IMR-90 (cell line): Measurements from ENCODE around the gene SLC46A3. TPM values are rescaled to one million over a fixed set of nuclear protein-coding genes. Genes with fewer than 3 reads are reported as not detected.

Source experiments
- ATAC-seq: fragments of 200-7000 bp; cut with Tn5 transposase; 2 replicates; pipeline ENCODE4 v1.9.1; 2020; ENCODE audit warnings: low read depth, mild to moderate bottlenecking, moderate library complexity
- BruUV-seq: library from RNA; stranded (reverse); fragments of 400-500 nt; replicated peaks from 2 replicates; lab custom pipeline; 2021; lab: Mats Ljungman, UMichigan
- CTCF ChIA-PET: fragments of 300-600 bp; formaldehyde crosslinking; extraction: SDS; loops from one replicate; lab custom pipeline; 2021; ENCODE audit warnings: antibody characterized with exemption; lab: Yijun Ruan, JAX
- POLR2A ChIA-PET: fragments of 300-600 bp; sonication (Branson Sonifier 250); formaldehyde crosslinking; loops from one replicate; lab custom pipeline; 2022; ENCODE audit warnings: antibody characterized with exemption; ENCODE audit not compliant: unreplicated experiment; lab: Charles Lee
- DNase-seq: peaks from one replicate; pipeline ENCODE4 v3.0.0; 2013
- H2AFZ ChIP-seq: replicated peaks from 2 replicates; pipeline ENCODE3; 2013; ENCODE audit warnings: low read length, mild to moderate bottlenecking; ENCODE audit not compliant: poor library complexity
- H2AK5ac ChIP-seq: 2 replicates; pipeline ENCODE4 v1.6.1; 2013; ENCODE audit warnings: low read depth, low read length, inconsistent platforms
- H2AK9ac ChIP-seq: replicated peaks from 2 replicates; pipeline ENCODE3; 2013; ENCODE audit warnings: mild to moderate bottlenecking, low read depth, low read length, moderate library complexity; ENCODE audit not compliant: poor library complexity
- H2BK120ac ChIP-seq: 2 replicates; pipeline ENCODE4 v1.6.1; 2013; ENCODE audit warnings: low read depth, low read length, inconsistent platforms
- H2BK15ac ChIP-seq: 3 replicates; pipeline ENCODE4 v1.6.1; 2013; ENCODE audit warnings: low read depth, low read length, inconsistent platforms
- H2BK20ac ChIP-seq: 2 replicates; pipeline ENCODE4 v1.6.1; 2013; ENCODE audit warnings: low read depth, mild to moderate bottlenecking, inconsistent platforms, low read length, moderate library complexity
- H2BK5ac ChIP-seq: 2 replicates; pipeline ENCODE4 v1.6.1; 2013; ENCODE audit warnings: mild to moderate bottlenecking, low read depth, low read length, inconsistent platforms; ENCODE audit not compliant: poor library complexity, severe bottlenecking
- H3K14ac ChIP-seq: replicated peaks from 2 replicates; pipeline ENCODE4 v1.6.1; 2013; ENCODE audit warnings: low read depth, low read length, inconsistent platforms
- H3K18ac ChIP-seq: 2 replicates; pipeline ENCODE4 v1.6.1; 2013; ENCODE audit warnings: low read depth, low read length, control low read depth
- H3K23ac ChIP-seq: 2 replicates; pipeline ENCODE4 v1.6.1; 2013; ENCODE audit warnings: low read depth, low read length, inconsistent platforms
- H3K27ac ChIP-seq: 2 replicates; pipeline ENCODE4 v1.5.1; 2013; ENCODE audit warnings: mild to moderate bottlenecking, control low read depth, low read length; ENCODE audit not compliant: insufficient read depth
- H3K27me3 ChIP-seq: 2 replicates; pipeline ENCODE4 v1.6.1; 2013; ENCODE audit warnings: low read length; ENCODE audit not compliant: control insufficient read depth, insufficient read depth
- H3K36me3 ChIP-seq: 2 replicates; pipeline ENCODE4 v1.6.1; 2013; ENCODE audit warnings: low read length, mixed read lengths; ENCODE audit not compliant: control insufficient read depth, insufficient read depth
- H3K4ac ChIP-seq: 2 replicates; pipeline ENCODE4 v1.6.1; 2013; ENCODE audit warnings: low read depth, low read length, inconsistent platforms
- H3K4me1 ChIP-seq: 2 replicates; pipeline ENCODE4 v1.6.1; 2013; ENCODE audit warnings: low read length, mixed read lengths; ENCODE audit not compliant: control insufficient read depth, insufficient read depth
- H3K4me2 ChIP-seq: 2 replicates; pipeline ENCODE4 v1.6.1; 2013; ENCODE audit warnings: low read depth, mild to moderate bottlenecking, control low read depth, low read length, moderate library complexity
- H3K4me3 ChIP-seq: 2 replicates; pipeline ENCODE4 v1.5.1; 2013; ENCODE audit warnings: low read depth, mild to moderate bottlenecking, control low read depth, low read length, moderate library complexity; ENCODE audit not compliant: insufficient read depth
- H3K56ac ChIP-seq: 2 replicates; pipeline ENCODE4 v1.6.1; 2013; ENCODE audit warnings: low read length, inconsistent platforms; ENCODE audit not compliant: insufficient read depth; ENCODE audit errors: extremely low read depth
- H3K79me1 ChIP-seq, 2 experiments: 2 replicates each; pipeline ENCODE4 v1.6.1; 2013; ENCODE audit warnings: low read length in 2 of 2, inconsistent platforms in 1 of 2, low read depth in 1 of 2
- H3K9ac ChIP-seq: 2 replicates; pipeline ENCODE4 v1.6.1; 2013; ENCODE audit warnings: low read depth, low read length, control low read depth
- H3K9me1 ChIP-seq: 2 replicates; pipeline ENCODE4 v1.6.1; 2013; ENCODE audit warnings: low read length, inconsistent platforms; ENCODE audit not compliant: insufficient read depth
- H3K9me3 ChIP-seq: 2 replicates; pipeline ENCODE4 v1.6.1; 2013; ENCODE audit warnings: low read length; ENCODE audit not compliant: control insufficient read depth, insufficient read depth
- H4K20me1 ChIP-seq: 2 replicates; pipeline ENCODE4 v1.6.1; 2013; ENCODE audit warnings: low read length, inconsistent platforms; ENCODE audit not compliant: insufficient read depth
- H4K5ac ChIP-seq: 2 replicates; pipeline ENCODE4 v1.6.1; 2013; ENCODE audit warnings: mild to moderate bottlenecking, low read depth, low read length, control low read depth
- H4K8ac ChIP-seq, 2 experiments: 2 replicates each; pipeline ENCODE4 v1.6.1; 2013; ENCODE audit warnings: low read depth in 2 of 2, low read length in 2 of 2, control low read depth in 1 of 2, inconsistent platforms in 1 of 2
- H4K91ac ChIP-seq: 2 replicates; pipeline ENCODE4 v1.6.1; 2013; ENCODE audit warnings: low read depth, low read length, inconsistent platforms; ENCODE audit not compliant: insufficient read depth
- BHLHE40 ChIP-seq: fragments of 150-350 bp; IDR thresholded peaks from 2 replicates; pipeline ENCODE4 v1.6.1; 2016; ENCODE audit warnings: mild to moderate bottlenecking, low read depth, low read length
- CEBPB ChIP-seq: IDR thresholded peaks from 2 replicates; pipeline ENCODE4 v1.6.1; 2012; ENCODE audit warnings: low read depth, low read length, improper control_type of control experiment
- CHD1 ChIP-seq: IDR thresholded peaks from 2 replicates; pipeline ENCODE4 v1.6.1; 2012; ENCODE audit warnings: low read depth, low read length, improper control_type of control experiment
- CTCF ChIP-seq: conservative IDR thresholded peaks from 2 replicates; pipeline ENCODE4 v1.5.1; 2012; ENCODE audit warnings: mild to moderate bottlenecking, low read depth, low read length, improper control_type of control experiment
- ELK1 ChIP-seq: fragments of 150-350 bp; IDR thresholded peaks from 2 replicates; pipeline ENCODE4 v1.6.1; 2016; ENCODE audit warnings: low read depth, mild to moderate bottlenecking, low read length, moderate library complexity, borderline replicate concordance
- FOS ChIP-seq: fragments of 150-350 bp; IDR thresholded peaks from 2 replicates; pipeline ENCODE4 v1.6.1; 2016; ENCODE audit warnings: low read depth, low read length
- MAZ ChIP-seq: IDR thresholded peaks from 2 replicates; pipeline ENCODE4 v1.6.1; 2012; ENCODE audit warnings: low read depth, mild to moderate bottlenecking, low read length, improper control_type of control experiment, moderate library complexity, borderline replicate concordance
- NFE2L2 ChIP-seq: fragments of 150-350 bp; IDR thresholded peaks from 2 replicates; pipeline ENCODE4 v1.6.1; 2016; ENCODE audit warnings: low read depth, mild to moderate bottlenecking, low read length
- POLR2A ChIP-seq: IDR thresholded peaks from 2 replicates; pipeline ENCODE4 v1.6.1; 2012; ENCODE audit warnings: mild to moderate bottlenecking, low read depth, low read length
- RAD21 ChIP-seq: IDR thresholded peaks from 2 replicates; pipeline ENCODE4 v1.6.1; 2012; ENCODE audit warnings: low read length, improper control_type of control experiment
- RFX5 ChIP-seq: IDR thresholded peaks from 2 replicates; pipeline ENCODE4 v1.8.0; 2012; ENCODE audit warnings: low read depth, mild to moderate bottlenecking, low read length, moderate library complexity
- WGBS, 2 experiments: methylation state at CpG; one replicate each; pipeline versions ENCODE4 v1.1.5 to v1.1.7; 2013; ENCODE audit warnings: missing lambda C conversion rate in 2 of 2; ENCODE audit not compliant: insufficient read length in 1 of 2; ENCODE audit errors: extremely low coverage in 2 of 2; 5-methylcytosine and 5-hydroxymethylcytosine counted together
- dilution Hi-C: fragments of 300-500 bp; cut with HindIII; formaldehyde crosslinking; loops from one replicate; pipeline ENCODE4 v1.14.3; 2018; ENCODE audit warnings: low sequenced_read_pairs; ENCODE audit not compliant: unreplicated experiment
- in situ Hi-C: fragments of 300-500 bp; cut with MboI; formaldehyde crosslinking; loops from 3 replicates; pipeline ENCODE4 v1.14.3; 2019; ENCODE audit warnings: low sequenced_read_pairs, inconsistent platforms, mixed read lengths
- intact Hi-C: fragments of 100-400 bp; cut with micrococcal nuclease; formaldehyde crosslinking; loops from 2 replicates; pipeline ENCODE4 v1.10.0; 2022
- polyA plus RNA-seq, 3 experiments: library from polyadenylated mRNA; depleted of rRNA; stranded (reverse); fragments of >200 nt; gene quantifications; 2 replicates each; pipeline ENCODE4 v1.2.3, GENCODE V29; 2012; ENCODE audit warnings: low replicate concordance in 1 of 3
- total RNA-seq: library from RNA; depleted of rRNA; stranded (reverse); fragments of >200 nt; gene quantifications from 2 replicates; pipeline ENCODE4 v1.2.3, GENCODE V29; 2012
- TF ChIP-seq, protein P1 (sequence below): fragments of 150-350 bp; IDR thresholded peaks from 2 replicates; pipeline ENCODE4 v1.6.1; 2017; ENCODE audit warnings: mild to moderate bottlenecking, antibody characterized with exemption, low read length, low read depth

The SLC46A3 gene
- total and polyA plus RNA-seq, 2 of the 4 experiments (the other 2 are of a cell fraction): 0.54 to 0.89 TPM

- Histone ChIP-seq H2BK15ac (no peak overlapping the region), H3K4ac (no peak overlapping the region), H3K36me3 (no peaks in the 10 kb centered on the region), H3K9me3 (no peaks in the 10 kb centered on the region), H4K91ac (no peak overlapping the region), H4K8ac (no peak overlapping the region), H3K9me1 (no peaks in the 10 kb centered on the region), H3K27me3 (peaks cover 2% of the 10 kb centered on the region; the same call in 1 of the 2 replicates), H3K23ac (no peak overlapping the region), H2AFZ (no peak overlapping the region), H3K4me2 (no peak overlapping the region), H3K27ac (no peak overlapping the region), H4K5ac (no peak overlapping the region), H2AK5ac (no peak overlapping the region), H3K14ac (no peak overlapping the region), H3K4me3 (no peak overlapping the region), H3K79me1 (no peaks in the 10 kb centered on the region), H3K18ac (no peak overlapping the region), H2BK5ac (no peak overlapping the region), H3K56ac (no peak overlapping the region), H4K20me1 (no peaks in the 10 kb centered on the region), H2BK20ac (no peak overlapping the region), H2BK120ac (no peak overlapping the region), H3K9ac (no peak overlapping the region), H2AK9ac (no peak overlapping the region), H3K4me1 (no peaks in the 10 kb centered on the region)
- dilution Hi-C loops (no loop called here), in situ Hi-C loops (no loop called here), intact Hi-C loops (no loop called here)
- ATAC-seq (no peak), DNase-seq (no peak)
- no CpG with 5 or more reads among the region's 2 CpGs for WGBS, 2 experiments
- CTCF ChIA-PET: no interaction called here
- TF ChIP-seq CHD1 (no peak), FOS (no peak), MAZ (no peak), CEBPB (no peak), POLR2A (no peak), RAD21 (no peak), NFE2L2 (no peak), RFX5 (no peak), CTCF (no peak), ELK1 (no peak), BHLHE40 (no peak)
- TF ChIP-seq, protein P1, sequence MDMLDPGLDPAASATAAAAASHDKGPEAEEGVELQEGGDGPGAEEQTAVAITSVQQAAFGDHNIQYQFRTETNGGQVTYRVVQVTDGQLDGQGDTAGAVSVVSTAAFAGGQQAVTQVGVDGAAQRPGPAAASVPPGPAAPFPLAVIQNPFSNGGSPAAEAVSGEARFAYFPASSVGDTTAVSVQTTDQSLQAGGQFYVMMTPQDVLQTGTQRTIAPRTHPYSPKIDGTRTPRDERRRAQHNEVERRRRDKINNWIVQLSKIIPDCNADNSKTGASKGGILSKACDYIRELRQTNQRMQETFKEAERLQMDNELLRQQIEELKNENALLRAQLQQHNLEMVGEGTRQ: no peak
- no TSS peak for BruUV-seq
- POLR2A ChIA-PET: no interaction called here
Observed at GRCh38 chr13:28734906-28735305, 16.1 kb upstream of the SLC46A3 start.
